ENCODE results near the gene SMARCAL1.

SMARCAL1 gene

GRCh38 chr2:216474925-216475670 lies 62.8 kb downstream of the SMARCAL1 start:
- Histone ChIP-seq H3K27ac (ENCODE audit: poor library complexity, severe bottlenecking) (no peak overlapping the region), H3K27me3 (ENCODE audit: insufficient read depth, poor library complexity, severe bottlenecking) (no peaks in the 10 kb centered on the region), H3K36me3 (ENCODE audit: low read depth) (peaks cover 30% of the 10 kb centered on the region), H3K4me1 (ENCODE audit: insufficient read depth, poor library complexity, severe bottlenecking) (peaks cover 13% of the 10 kb centered on the region), H3K4me3 (ENCODE audit: severe bottlenecking) (no peak overlapping the region), H3K9me3 (ENCODE audit: severe bottlenecking) (no peaks in the 10 kb centered on the region)
- no peak for TF ChIP-seq CTCF (IDR thresholded peaks at IDR 0.05; ENCODE audit: poor library complexity, severe bottlenecking)
- ATAC-seq (ENCODE audit: low read depth) (no peak), DNase-seq (ENCODE audit: low spot score) (no peak)

- no peaks in the 10 kb centered on the region for H3K9me3 ChIP-seq (ENCODE audit: severe bottlenecking)
- no peak overlapping the region for H3K27ac ChIP-seq (ENCODE audit: poor library complexity, severe bottlenecking)
- peaks cover 13% of the 10 kb centered on the region for H3K4me1 ChIP-seq (ENCODE audit: insufficient read depth, poor library complexity, severe bottlenecking)
- no peak for TF ChIP-seq CTCF (IDR thresholded peaks at IDR 0.05; ENCODE audit: poor library complexity, severe bottlenecking)
- H3K36me3 ChIP-seq (ENCODE audit: low read depth) = peaks cover 33% of the 10 kb centered on the region
- H3K4me3 ChIP-seq (ENCODE audit: severe bottlenecking) = no peak overlapping the region
- no peaks in the 10 kb centered on the region for H3K27me3 ChIP-seq (ENCODE audit: insufficient read depth, poor library complexity, severe bottlenecking)
- DNase-seq (ENCODE audit: low spot score) (no peak), ATAC-seq (ENCODE audit: low read depth) (no peak)
These were observed 63.5 kb downstream of the SMARCAL1 start for GRCh38 chr2:216475767-216476166.

- ATAC-seq (ENCODE audit: low read depth) (no peak), DNase-seq (ENCODE audit: low spot score) (no peak)
- Histone ChIP-seq H3K9me3 (ENCODE audit: severe bottlenecking) (no peaks in the 10 kb centered on the region), H3K27me3 (ENCODE audit: insufficient read depth, poor library complexity, severe bottlenecking) (no peaks in the 10 kb centered on the region), H3K4me3 (ENCODE audit: severe bottlenecking) (no peak overlapping the region), H3K27ac (ENCODE audit: poor library complexity, severe bottlenecking) (peak overlapping the region; percentile 42), H3K4me1 (ENCODE audit: insufficient read depth, poor library complexity, severe bottlenecking) (peaks cover 13% of the 10 kb centered on the region), H3K36me3 (ENCODE audit: low read depth) (peaks cover 41% of the 10 kb centered on the region)
- no peak for TF ChIP-seq CTCF (IDR thresholded peaks at IDR 0.05; ENCODE audit: poor library complexity, severe bottlenecking)
These were observed 65.2 kb downstream of the SMARCAL1 start for GRCh38 chr2:216477283-216478035.

- TF ChIP-seq CTCF (IDR thresholded peaks at IDR 0.05; ENCODE audit: poor library complexity, severe bottlenecking) = no peak
- peak overlapping the region; percentile 42 for H3K27ac ChIP-seq (ENCODE audit: poor library complexity, severe bottlenecking)
- peak; percentile 99 for ATAC-seq (ENCODE audit: low read depth)
- no peak for DNase-seq (ENCODE audit: low spot score)
- H3K4me1 ChIP-seq (ENCODE audit: insufficient read depth, poor library complexity, severe bottlenecking) = peaks cover 13% of the 10 kb centered on the region
- no peaks in the 10 kb centered on the region for H3K27me3 ChIP-seq (ENCODE audit: insufficient read depth, poor library complexity, severe bottlenecking)
- H3K36me3 ChIP-seq (ENCODE audit: low read depth) = peaks cover 46% of the 10 kb centered on the region
- H3K4me3 ChIP-seq (ENCODE audit: severe bottlenecking) = no peak overlapping the region
- H3K9me3 ChIP-seq (ENCODE audit: severe bottlenecking) = no peaks in the 10 kb centered on the region
These were observed 65.9 kb downstream of the SMARCAL1 start for GRCh38 chr2:216478151-216478550.
